IPS DF 6.9 (cell line): ENCODE measurements around the gene SNU13.
"Not testable (repeated sequence)": the region's sequence is repeated elsewhere in the genome, so short reads cannot be mapped to it uniquely, and the experiment has no call there.

Source experiments
- DNase-seq: peaks from one replicate; pipeline ENCODE4 v3.0.0-alpha.2; 2013; ENCODE audit warnings: low read depth, low spot score
- H3K27ac ChIP-seq: one replicate; pipeline ENCODE4 v1.5.1; 2013; ENCODE audit warnings: low read length, control low read depth
- H3K27me3 ChIP-seq: 2 replicates; pipeline ENCODE4 v1.6.1; 2013; ENCODE audit warnings: mild to moderate bottlenecking, low read length; ENCODE audit not compliant: control insufficient read depth, insufficient read depth
- H3K36me3 ChIP-seq: 2 replicates; pipeline ENCODE4 v1.6.1; 2013; ENCODE audit warnings: low read length; ENCODE audit not compliant: control insufficient read depth, insufficient read depth
- H3K4me1 ChIP-seq: 2 replicates; pipeline ENCODE4 v1.6.1; 2013; ENCODE audit warnings: low read length; ENCODE audit not compliant: control insufficient read depth, insufficient read depth
- H3K4me3 ChIP-seq: 2 replicates; pipeline ENCODE4 v1.5.1; 2013; ENCODE audit warnings: mild to moderate bottlenecking, low read length
- H3K9me3 ChIP-seq: 2 replicates; pipeline ENCODE4 v1.6.1; 2013; ENCODE audit warnings: low read length, inconsistent platforms; ENCODE audit not compliant: control insufficient read depth, insufficient read depth
- whole genome bisulfite sequencing: extraction: QIAGEN DNeasy Blood & Tissue Kit; methylation state at CpG from one replicate; pipeline ENCODE4 v1.1.7; 2013; ENCODE audit warnings: mixed read lengths, missing lambda C conversion rate; ENCODE audit not compliant: insufficient read length, insufficient coverage; 5-methylcytosine and 5-hydroxymethylcytosine counted together

The SNU13 gene

GRCh38 chr22:41647771-41648170, 40.9 kb downstream of the SNU13 start:
- Histone ChIP-seq H3K36me3 (peaks cover 34% of the 10 kb centered on the region), H3K27me3 (no peaks in the 10 kb centered on the region), H3K9me3 (no peaks in the 10 kb centered on the region), H3K4me3 (no peak overlapping the region), H3K27ac (no peak overlapping the region), H3K4me1 (no peaks in the 10 kb centered on the region)
- no CpG with 5 or more reads among the region's 3 CpGs for WGBS
- DNase-seq, result no peak

- Histone ChIP-seq H3K9me3 (no peaks in the 10 kb centered on the region), H3K4me1 (no peaks in the 10 kb centered on the region), H3K36me3 (peaks cover 27% of the 10 kb centered on the region), H3K4me3 (no peak overlapping the region), H3K27ac (no peak overlapping the region), H3K27me3 (no peaks in the 10 kb centered on the region)
- no peak for DNase-seq
- WGBS, result no CpG with 5 or more reads among the region's 6 CpGs
These were observed 46.1 kb downstream of the SNU13 start for GRCh38 chr22:41642331-41643110.

- Histone ChIP-seq H3K27me3 (no peaks in the 10 kb centered on the region), H3K9me3 (no peaks in the 10 kb centered on the region), H3K4me3 (no peak overlapping the region), H3K27ac (no peak overlapping the region), H3K36me3 (peaks cover 26% of the 10 kb centered on the region), H3K4me1 (no peaks in the 10 kb centered on the region)
- no CpG with 5 or more reads among the region's 7 CpGs for WGBS
- no peak for DNase-seq
These were observed 46.8 kb downstream of the SNU13 start for GRCh38 chr22:41641854-41642253.

GRCh38 chr22:41638748-41639147, 49.9 kb downstream of the SNU13 start:
- no peaks in the 10 kb centered on the region for H3K9me3 ChIP-seq
- H3K27ac ChIP-seq, result no peak overlapping the region
- no peaks in the 10 kb centered on the region for H3K4me1 ChIP-seq
- H3K27me3 ChIP-seq, result no peaks in the 10 kb centered on the region
- no CpG with 5 or more reads among the region's 5 CpGs for WGBS
- H3K4me3 ChIP-seq, result no peak overlapping the region
- peaks cover 34% of the 10 kb centered on the region for H3K36me3 ChIP-seq
- no peak for DNase-seq

GRCh38 chr22:41638124-41638523, 50.5 kb downstream of the SNU13 start:
- no peak for DNase-seq
- H3K27ac ChIP-seq, result no peak overlapping the region
- no peaks in the 10 kb centered on the region for H3K4me1 ChIP-seq
- WGBS, result no CpG with 5 or more reads among the region's 5 CpGs
- no peaks in the 10 kb centered on the region for H3K9me3 ChIP-seq
- H3K36me3 ChIP-seq, result peaks cover 34% of the 10 kb centered on the region
- no peaks in the 10 kb centered on the region for H3K27me3 ChIP-seq
- H3K4me3 ChIP-seq, result no peak overlapping the region

GRCh38 chr22:41637623-41638022, 51.0 kb downstream of the SNU13 start:
- not testable (repeated sequence) for H3K4me1 ChIP-seq, H3K27me3 ChIP-seq, H3K9me3 ChIP-seq, DNase-seq, H3K27ac ChIP-seq, H3K4me3 ChIP-seq
- no CpG with 5 or more reads among the region's 8 CpGs for WGBS
- peaks cover 34% of the 10 kb centered on the region for H3K36me3 ChIP-seq

GRCh38 chr22:41636467-41636866, 52.2 kb downstream of the SNU13 start:
- H3K4me3 ChIP-seq, result no peak overlapping the region
- H3K4me1 ChIP-seq, result no peaks in the 10 kb centered on the region
- no peak for DNase-seq
- H3K27me3 ChIP-seq, result no peaks in the 10 kb centered on the region
- no CpG with 5 or more reads among the region's 7 CpGs for WGBS
- no peaks in the 10 kb centered on the region for H3K9me3 ChIP-seq
- H3K27ac ChIP-seq, result no peak overlapping the region
- H3K36me3 ChIP-seq, result peaks cover 30% of the 10 kb centered on the region

- H3K9me3 ChIP-seq, DNase-seq, H3K27me3 ChIP-seq, H3K4me3 ChIP-seq, H3K27ac ChIP-seq, H3K4me1 ChIP-seq: not testable (repeated sequence)
- no CpG with 5 or more reads among the region's 8 CpGs for WGBS
- peaks cover 33% of the 10 kb centered on the region for H3K36me3 ChIP-seq
These were observed 54.1 kb downstream of the SNU13 start for GRCh38 chr22:41634610-41635009.

GRCh38 chr22:41631615-41632014, 57.1 kb downstream of the SNU13 start:
- WGBS, result no CpG with 5 or more reads among the region's 23 CpGs
- not testable (repeated sequence) for H3K4me3 ChIP-seq, DNase-seq, H3K27ac ChIP-seq, H3K9me3 ChIP-seq, H3K27me3 ChIP-seq, H3K4me1 ChIP-seq
- H3K36me3 ChIP-seq, result peaks cover 22% of the 10 kb centered on the region

- WGBS, result no CpG with 5 or more reads among the region's 28 CpGs
- DNase-seq, H3K27me3 ChIP-seq, H3K27ac ChIP-seq, H3K4me3 ChIP-seq, H3K9me3 ChIP-seq, H3K4me1 ChIP-seq: not testable (repeated sequence)
- H3K36me3 ChIP-seq, result peaks cover 18% of the 10 kb centered on the region
These were observed 57.6 kb downstream of the SNU13 start for GRCh38 chr22:41631115-41631514.

- Histone ChIP-seq H3K4me1 (peaks cover 2% of the 10 kb centered on the region; the same call in 1 of the 2 replicates), H3K9me3 (no peaks in the 10 kb centered on the region), H3K27me3 (no peaks in the 10 kb centered on the region), H3K36me3 (peaks cover 26% of the 10 kb centered on the region), H3K27ac (no peak overlapping the region), H3K4me3 (no peak overlapping the region)
- DNase-seq, result no peak
- no CpG with 5 or more reads among the region's 7 CpGs for WGBS
These were observed 63.1 kb downstream of the SNU13 start for GRCh38 chr22:41625577-41625976.
